Spleen (tissue), 11 donors: ENCODE data around the gene SH2D4B. TPM values are rescaled to one million over a fixed set of nuclear protein-coding genes. Genes with fewer than 3 reads are reported as not detected.

ENCODE experiments used
- DNase-seq: peaks from one replicate; pipeline ENCODE4 v3.0.0-alpha.2; 2020
- H3K27ac ChIP-seq, 8 donors: fragments of 200-600 bp; sonication (generic) in 7 of 8; 1 replicate in 4 of 8; 2 replicates in 4 of 8; pipeline versions ENCODE4 v1.5.0 to v1.8.0; 2016 to 2021; ENCODE audit warnings: inconsistent platforms in 4 of 8, mild to moderate bottlenecking in 4 of 8, moderate library complexity in 1 of 8
- H3K27me3 ChIP-seq, 7 donors: fragments of 200-600 bp; sonication (generic) in 6 of 7; replicated peaks in 1 of 7; 1 replicate in 4 of 7; 2 replicates in 3 of 7; pipeline versions ENCODE4 v1.5.0 to v1.8.0; 2016 to 2021; ENCODE audit warnings: inconsistent platforms in 3 of 7, mild to moderate bottlenecking in 1 of 7
- H3K36me3 ChIP-seq, 6 donors: fragments of 200-600 bp; sonication (generic) in 5 of 6; 1 replicate in 4 of 6; 2 replicates in 2 of 6; pipeline versions ENCODE4 v1.5.0 to v1.8.0; 2016 to 2021; ENCODE audit warnings: inconsistent platforms in 2 of 6
- H3K4me1 ChIP-seq, 6 donors: fragments of 200-600 bp; sonication (generic) in 5 of 6; 1 replicate in 3 of 6; 2 replicates in 3 of 6; pipeline versions ENCODE4 v1.5.0 to v1.8.0; 2016 to 2021; ENCODE audit warnings: inconsistent platforms in 3 of 6
- H3K4me3 ChIP-seq, 8 donors: fragments of 200-600 bp; sonication (generic) in 7 of 8; 1 replicate in 4 of 8; 2 replicates in 4 of 8; pipeline versions ENCODE4 v1.5.0 to v1.8.0; 2016 to 2021; ENCODE audit warnings: inconsistent platforms in 4 of 8, mild to moderate bottlenecking in 4 of 8, moderate library complexity in 2 of 8
- H3K9me3 ChIP-seq, 8 donors: fragments of 200-600 bp; sonication (generic) in 7 of 8; 1 replicate in 4 of 8; 2 replicates in 4 of 8; pipeline versions ENCODE4 v1.5.0 to v1.8.0; 2016 to 2021; ENCODE audit warnings: inconsistent platforms in 4 of 8
- CTCF ChIP-seq, 11 experiments: fragments of 200-600 bp in 7 of 11; fragments of 450-650 bp in 4 of 11; sonication (generic) in 4 of 11; IDR thresholded peaks in 8 of 11; conservative IDR thresholded peaks in 3 of 11; 1 replicate in 7 of 11; 2 replicates in 4 of 11; pipeline versions ENCODE4 v1.4.0 to v1.8.0; 2016 to 2021; ENCODE audit warnings: antibody characterized with exemption in 11 of 11, inconsistent platforms in 4 of 11, mild to moderate bottlenecking in 1 of 11
- POLR2A ChIP-seq, 3 donors: fragments of 450-650 bp; IDR thresholded peaks; one replicate each; pipeline ENCODE4 v1.5.1; 2017; ENCODE audit warnings: antibody characterized with exemption in 3 of 3, mild to moderate bottlenecking in 1 of 3
- POLR2AphosphoS5 ChIP-seq, 3 donors: sonication (generic); formaldehyde crosslinking; IDR thresholded peaks; one replicate each; pipeline ENCODE4 v1.5.1; 2017; ENCODE audit warnings: antibody characterized with exemption in 3 of 3
- WGBS, 5 donors: extraction: QIAGEN DNeasy Blood & Tissue Kit in 3 of 5; methylation state at CpG; one replicate each; pipeline versions ENCODE4 v1.1.5 to v1.1.7; 2013 to 2018; 5-methylcytosine and 5-hydroxymethylcytosine counted together
- intact Hi-C: fragments of 100-400 bp; cut with DNase I; formaldehyde crosslinking; loops from one replicate; pipeline ENCODE4 v1.15.0; 2023; ENCODE audit warnings: low total_unique reads
- polyA plus RNA-seq, 3 donors: library from polyadenylated mRNA; stranded (reverse); fragments of 200-250 nt; gene quantifications; one replicate each; pipeline ENCODE4 v1.2.1, GENCODE V29; 2013
- total RNA-seq, 7 donors: library from RNA; depleted of rRNA in 3 of 7; stranded (reverse); fragments of >200 nt in 3 of 7; fragmentation: NEBNext Ultra II Directional in 4 of 7; extraction: Animal tissue kit (Norgen Biotek cat#: 25700) in 4 of 7; gene quantifications; one replicate each; pipeline versions ENCODE4 v1.1.0 to v1.2.1, GENCODE V29; 2016 to 2021
- donor health status: healthy with polysubstance abuse.
- donor health status: DM: no; HTN: no; CAD: no; lungs with moderate emphysema.
- donor health status: DM: no; HTN: no; CAD: no.
- donor health status: Bipolar disorder and iron deficiency.
- donor health status: healthy.
- donor health status: DM: no; HTN: no; CAD: no.
- donor health status: DM: yes; HTN: yes; CAD: no.

The SH2D4B gene
- total and polyA plus RNA-seq, 10 donors, result 0.08 to 0.46 (median 0.12) TPM; not detected in 2

GRCh38 chr10:80649183-80649582, 111.5 kb downstream of the SH2D4B start:
- no peak overlapping the region for H3K27ac ChIP-seq
- 85 to 96% (median 93%) methylated on average over 6 of the region's 6 CpGs for WGBS, 5 donors
- no peaks in the 10 kb centered on the region for H3K4me1 ChIP-seq
- H3K9me3 ChIP-seq, result peaks cover 0 to 16% (median 11%) of the 10 kb centered on the region in 8 donors
- no peak overlapping the region for H3K4me3 ChIP-seq
- no peaks in the 10 kb centered on the region for H3K27me3 ChIP-seq
- intact Hi-C loops, result no loop called here
- DNase-seq, result no peak
- H3K36me3 ChIP-seq, result no peaks in the 10 kb centered on the region
- TF ChIP-seq POLR2AphosphoS5 (IDR thresholded peaks at IDR 0.05) (no peak), CTCF (IDR thresholded peaks at IDR 0.05 in 8 of 11, conservative IDR thresholded peaks at IDR 0.05 in 3 of 11) (no peak), POLR2A (IDR thresholded peaks at IDR 0.05) (no peak)

GRCh38 chr10:80655898-80656297, 118.2 kb downstream of the SH2D4B start:
- intact Hi-C loops, result no loop called here
- TF ChIP-seq CTCF (IDR thresholded peaks at IDR 0.05 in 8 of 11, conservative IDR thresholded peaks at IDR 0.05 in 3 of 11), result no peak
- no peak for TF ChIP-seq POLR2AphosphoS5 (IDR thresholded peaks at IDR 0.05)
- no peak for TF ChIP-seq POLR2A (IDR thresholded peaks at IDR 0.05)

GRCh38 chr10:80658068-80658467, 120.4 kb downstream of the SH2D4B start:
- H3K27me3 ChIP-seq, result peaks cover 0 to 27% (median 3%) of the 10 kb centered on the region in 7 donors
- H3K4me3 ChIP-seq, result no peak overlapping the region
- H3K27ac ChIP-seq, result no peak overlapping the region
- TF ChIP-seq CTCF (IDR thresholded peaks at IDR 0.05 in 8 of 11, conservative IDR thresholded peaks at IDR 0.05 in 3 of 11), result no peak
- no peak for TF ChIP-seq POLR2A (IDR thresholded peaks at IDR 0.05)
- TF ChIP-seq POLR2AphosphoS5 (IDR thresholded peaks at IDR 0.05), result no peak
- H3K4me1 ChIP-seq, result peaks cover 0 to 36% (median 15%) of the 10 kb centered on the region in 6 donors
- 86 to 97% (median 93%) methylated on average over 6 of the region's 6 CpGs for WGBS, 5 donors
- intact Hi-C loops, result no loop called here
- H3K9me3 ChIP-seq, result peaks cover 0 to 47% (median 40%) of the 10 kb centered on the region in 8 donors
- no peaks in the 10 kb centered on the region for H3K36me3 ChIP-seq
- no peak for DNase-seq

More at GRCh38 chr10:80655898-80656297, 118.2 kb downstream of the SH2D4B start:
- H3K36me3 ChIP-seq, result no peaks in the 10 kb centered on the region
- H3K4me1 ChIP-seq, result peaks cover 0 to 16% (median 8%) of the 10 kb centered on the region in 6 donors
- DNase-seq, result no peak
- H3K9me3 ChIP-seq, result peaks cover 0 to 51% (median 40%) of the 10 kb centered on the region in 8 donors
- peaks cover 0 to 15% (median 3%) of the 10 kb centered on the region in 7 donors for H3K27me3 ChIP-seq
- no peak overlapping the region for H3K27ac ChIP-seq
- H3K4me3 ChIP-seq, result no peak overlapping the region
- 91 to 100% (median 93%) methylated on average over 1 of the region's 1 CpG for WGBS, 5 donors

GRCh38 chr10:80659289-80659688, 121.6 kb downstream of the SH2D4B start:
- DNase-seq, result no peak
- intact Hi-C loops, result no loop called here
- TF ChIP-seq CTCF (IDR thresholded peaks at IDR 0.05 in 8 of 11, conservative IDR thresholded peaks at IDR 0.05 in 3 of 11) (no peak), POLR2A (IDR thresholded peaks at IDR 0.05) (no peak), POLR2AphosphoS5 (IDR thresholded peaks at IDR 0.05) (no peak)
- Histone ChIP-seq H3K27ac (peak overlapping the region in 5 of 8 donors; percentile 48 to 88 (median 82)), H3K36me3 (no peaks in the 10 kb centered on the region), H3K4me3 (peak overlapping the region in 1 of 8 donors; percentile 37), H3K4me1 (peaks cover 0 to 48% (median 19%) of the 10 kb centered on the region in 6 donors), H3K9me3 (peaks cover 0 to 35% (median 27%) of the 10 kb centered on the region in 8 donors), H3K27me3 (peaks cover 0 to 31% (median 3%) of the 10 kb centered on the region in 7 donors)
- WGBS, 5 donors, result 89 to 95% (median 93%) methylated on average over 9 of the region's 9 CpGs
